Osteoblast (primary cell): Measurements from ENCODE around the gene TRIM58. TPM values are rescaled to one million over a fixed set of nuclear protein-coding genes. Genes with fewer than 3 reads are reported as not detected.

Experiments
- DNase-seq: peaks from one replicate; pipeline ENCODE4 v3.0.0; 2011; ENCODE audit warnings: low spot score, mixed read lengths; ENCODE audit not compliant: insufficient read length; ENCODE audit errors: missing footprints
- H2AFZ ChIP-seq: 2 replicates; pipeline ENCODE4 v1.6.0; 2011; ENCODE audit warnings: mild to moderate bottlenecking, low read length
- H3K27ac ChIP-seq: 2 replicates; pipeline ENCODE4 v1.5.1; 2011; ENCODE audit warnings: mild to moderate bottlenecking, low read depth, low read length, moderate library complexity
- H3K27me3 ChIP-seq: 2 replicates; pipeline ENCODE4 v1.6.0; 2012; ENCODE audit warnings: mild to moderate bottlenecking, control low read depth, inconsistent platforms, low read length, moderate library complexity; ENCODE audit not compliant: insufficient read depth
- H3K36me3 ChIP-seq: 2 replicates; pipeline ENCODE4 v1.5.1; 2011; ENCODE audit warnings: mild to moderate bottlenecking, low read length, control low read depth, moderate library complexity; ENCODE audit not compliant: insufficient read depth
- H3K4me1 ChIP-seq: 2 replicates; pipeline ENCODE4 v1.5.1; 2011; ENCODE audit warnings: mild to moderate bottlenecking, low read length, control low read depth, moderate library complexity; ENCODE audit not compliant: insufficient read depth
- H3K4me2 ChIP-seq: 2 replicates; pipeline ENCODE4 v1.6.0; 2011; ENCODE audit warnings: mild to moderate bottlenecking, low read length; ENCODE audit not compliant: insufficient read depth
- H3K4me3 ChIP-seq: fragments of 200-600 bp; sonication (generic); 3 replicates; pipeline ENCODE4 v1.5.1; 2012; ENCODE audit warnings: mild to moderate bottlenecking, low read length, inconsistent platforms; ENCODE audit not compliant: insufficient read depth
- H3K79me2 ChIP-seq: 2 replicates; pipeline ENCODE4 v1.6.0; 2012; ENCODE audit warnings: mild to moderate bottlenecking, low read length, control low read depth, inconsistent platforms; ENCODE audit not compliant: insufficient read depth
- H3K9me3 ChIP-seq: 2 replicates; pipeline ENCODE4 v1.5.1; 2011; ENCODE audit warnings: low read depth, low read length, control low read depth
- H4K20me1 ChIP-seq: 2 replicates; pipeline ENCODE4 v1.6.0; 2012; ENCODE audit warnings: mild to moderate bottlenecking, low read length, control low read depth; ENCODE audit not compliant: insufficient read depth
- CTCF ChIP-seq: IDR thresholded peaks from 2 replicates; pipeline ENCODE4 v1.5.1; 2011; ENCODE audit warnings: mild to moderate bottlenecking, low read depth, low read length, moderate library complexity; ENCODE audit errors: extremely low read depth
- total RNA-seq: library from RNA; depleted of rRNA; stranded (reverse); fragments of >200 nt; gene quantifications from 2 replicates; pipeline ENCODE4 v1.2.3, GENCODE V29; 2012

Gene TRIM58
- total RNA-seq, 1 donor = 0.36 TPM

- H2AFZ ChIP-seq = no peak overlapping the region
- H3K79me2 ChIP-seq = no peaks in the 10 kb centered on the region
- no peak for TF ChIP-seq CTCF
- no peaks in the 10 kb centered on the region for H3K36me3 ChIP-seq
- no peak overlapping the region for H3K27ac ChIP-seq
- H3K4me1 ChIP-seq = no peaks in the 10 kb centered on the region
- H4K20me1 ChIP-seq = no peaks in the 10 kb centered on the region
- no peak overlapping the region for H3K4me3 ChIP-seq
- no peak overlapping the region for H3K4me2 ChIP-seq
- no peaks in the 10 kb centered on the region for H3K27me3 ChIP-seq
- DNase-seq = no peak
- no peaks in the 10 kb centered on the region for H3K9me3 ChIP-seq
These were observed 16.2 kb upstream of the TRIM58 start for GRCh38 chr1:247840818-247841217.

- no peak for DNase-seq
- no peak within 1 kb of the TSS for H2AFZ ChIP-seq
These were observed 15.2 kb upstream of the TRIM58 start, which contains the start of gene OR11L1 for GRCh38 chr1:247841796-247842195. TSS of gene OR11L1 (minus strand) at chr1:247841896. CDS start at chr1:247841896, 0 bp downstream.

GRCh38 chr1:247843411-247843810 lies 13.6 kb upstream of the TRIM58 start:
- no peak for TF ChIP-seq CTCF
- no peaks in the 10 kb centered on the region for H3K36me3 ChIP-seq
- no peak for DNase-seq
- no peak overlapping the region for H2AFZ ChIP-seq
- H3K4me3 ChIP-seq = no peak overlapping the region
- H3K4me1 ChIP-seq = no peaks in the 10 kb centered on the region
- H3K4me2 ChIP-seq = no peak overlapping the region
- H4K20me1 ChIP-seq = no peaks in the 10 kb centered on the region
- no peak overlapping the region for H3K27ac ChIP-seq
- no peaks in the 10 kb centered on the region for H3K9me3 ChIP-seq
- H3K79me2 ChIP-seq = no peaks in the 10 kb centered on the region
- H3K27me3 ChIP-seq = no peaks in the 10 kb centered on the region

More at GRCh38 chr1:247841796-247842195, 15.2 kb upstream of the TRIM58 start, which contains the start of gene OR11L1:
- Histone ChIP-seq H3K4me3 (no peak within 1 kb of the TSS), H3K4me2 (no peak within 1 kb of the TSS), H4K20me1 (no peaks in the 10 kb centered on the region), H3K4me1 (no peaks in the 10 kb centered on the region), H3K27ac (no peak within 1 kb of the TSS), H3K27me3 (no peaks in the 10 kb centered on the region), H3K9me3 (no peaks in the 10 kb centered on the region), H3K79me2 (no peaks in the 10 kb centered on the region), H3K36me3 (no peaks in the 10 kb centered on the region)
- no peak for TF ChIP-seq CTCF

GRCh38 chr1:247845011-247845692 lies 11.8 kb upstream of the TRIM58 start:
- no peak for TF ChIP-seq CTCF
- Histone ChIP-seq H3K79me2 (no peaks in the 10 kb centered on the region), H3K4me3 (no peak overlapping the region)

More at GRCh38 chr1:247845011-247845692, 11.8 kb upstream of the TRIM58 start:
- Histone ChIP-seq H3K27ac (no peak overlapping the region), H3K4me1 (no peaks in the 10 kb centered on the region), H3K27me3 (no peaks in the 10 kb centered on the region), H3K36me3 (no peaks in the 10 kb centered on the region), H3K4me2 (no peak overlapping the region), H4K20me1 (no peaks in the 10 kb centered on the region), H3K9me3 (no peaks in the 10 kb centered on the region), H2AFZ (no peak overlapping the region)
- no peak for DNase-seq
